ENCODE results near the gene AFM.

AFM gene

GRCh38 chr4:73451981-73452747 is 29.4 kb upstream of the AFM start:
- no peak for DNase-seq

GRCh38 chr4:73452953-73453700 is 28.4 kb upstream of the AFM start:
- no peak for DNase-seq

GRCh38 chr4:73453701-73454005 is 27.9 kb upstream of the AFM start:
- DNase-seq = no peak

GRCh38 chr4:73454920-73455319 is 26.6 kb upstream of the AFM start:
- no peak for DNase-seq

- no peak for DNase-seq
These were observed 25.1 kb upstream of the AFM start for GRCh38 chr4:73456177-73457022.

- DNase-seq = no peak
These were observed 23.1 kb upstream of the AFM start for GRCh38 chr4:73458184-73459047.

GRCh38 chr4:73459048-73459421 is 22.5 kb upstream of the AFM start:
- no peak for DNase-seq

- DNase-seq = no peak
These were observed 20.5 kb upstream of the AFM start for GRCh38 chr4:73460913-73461522.

GRCh38 chr4:73468170-73468569 is 13.4 kb upstream of the AFM start:
- no peak for DNase-seq

GRCh38 chr4:73470728-73471127 is 10.8 kb upstream of the AFM start:
- DNase-seq = no peak

GRCh38 chr4:73477176-73477575 is 4.4 kb upstream of the AFM start:
- no peak for DNase-seq

- no peak for DNase-seq
These were observed 2.2 kb upstream of the AFM start for GRCh38 chr4:73479323-73479722.

- DNase-seq = no peak
These were observed 3.5 kb downstream of the AFM start for GRCh38 chr4:73485085-73485484.

GRCh38 chr4:73485596-73485995 is 4.1 kb downstream of the AFM start:
- no peak for DNase-seq

GRCh38 chr4:73486497-73486896 is 5.0 kb downstream of the AFM start:
- no peak for DNase-seq

- DNase-seq = no peak
These were observed 5.7 kb downstream of the AFM start for GRCh38 chr4:73487233-73487632.

- DNase-seq = no peak
These were observed 18.6 kb downstream of the AFM start for GRCh38 chr4:73499996-73500765.

- no peak for DNase-seq
These were observed 20.2 kb downstream of the AFM start for GRCh38 chr4:73501664-73502265.

- no peak for DNase-seq
These were observed 24.0 kb downstream of the AFM start for GRCh38 chr4:73505567-73505966.

GRCh38 chr4:73507541-73507940 is 26.0 kb downstream of the AFM start:
- DNase-seq = no peak

- no peak for DNase-seq
These were observed 27.1 kb downstream of the AFM start for GRCh38 chr4:73508651-73509050.
